WTC11 (cell line): Measurements from ENCODE around the gene TCEAL7.

ENCODE experiments used
- IRF2 ChIP-seq: sonication (generic); formaldehyde crosslinking; IDR thresholded peaks from 2 replicates; pipeline ENCODE4 v1.8.0; 2022; ENCODE audit warnings: low read depth, missing genetic modification reagents, borderline replicate concordance
- MAX ChIP-seq: sonication (generic); formaldehyde crosslinking; IDR thresholded peaks from 2 replicates; pipeline ENCODE4 v1.8.0; 2022; ENCODE audit warnings: mild to moderate bottlenecking, missing genetic modification reagents
- PREB ChIP-seq: sonication (generic); formaldehyde crosslinking; IDR thresholded peaks from 2 replicates; pipeline ENCODE4 v1.8.1; 2022; ENCODE audit warnings: mild to moderate bottlenecking, missing genetic modification reagents, moderate library complexity, borderline replicate concordance
- SP1 ChIP-seq: sonication (generic); formaldehyde crosslinking; conservative IDR thresholded peaks from 2 replicates; pipeline ENCODE4 v1.8.1; 2022; ENCODE audit warnings: missing genetic modification reagents
- ZNF219 ChIP-seq: sonication (generic); formaldehyde crosslinking; IDR thresholded peaks from 2 replicates; pipeline ENCODE4 v1.8.0; 2023; ENCODE audit warnings: missing genetic modification reagents, mild to moderate bottlenecking, borderline replicate concordance

- TF ChIP-seq SP1, result no peak
- TF ChIP-seq ZNF219 (CRISPR knock-in tag), result no peak
- TF ChIP-seq PREB (CRISPR knock-in tag), result no peak
- no peak for TF ChIP-seq IRF2 (CRISPR knock-in tag)
- TF ChIP-seq MAX, result no peak
Measured at GRCh38 chrX:103309860-103310554, 20.0 kb upstream of the TCEAL7 start.
